ENCODE measurements around the gene FIZ1.

- TF ChIP-seq POLR2A (IDR thresholded peaks at IDR 0.05) (no peak), CTCF (IDR thresholded peaks at IDR 0.05) (no peak)
Measured at GRCh38 chr19:55593096-55593772, 6.1 kb downstream of the FIZ1 start.

All from esophagus squamous epithelium (tissue), 4 donors.